B cell (primary cell): ENCODE results near the gene PHEX. TPM values are rescaled to one million over a fixed set of nuclear protein-coding genes. Genes with fewer than 3 reads are reported as not detected.

Source experiments
- ATAC-seq: fragments of 200-7000 bp; cut with Tn5 transposase; one replicate; pipeline ENCODE4 v1.10.0; 2021; ENCODE audit warnings: low read depth, mild to moderate bottlenecking, moderate number of reproducible peaks, moderate library complexity
- CTCF ChIA-PET: fragments of 350-600 bp; sonication (Branson Sonifier 250); formaldehyde crosslinking; loops from one replicate; lab custom pipeline; 2021; ENCODE audit warnings: antibody characterized with exemption, inconsistent platforms; lab: Charles Lee
- POLR2A ChIA-PET: fragments of 350-600 bp; sonication (Branson Sonifier 250); formaldehyde crosslinking; loops from one replicate; lab custom pipeline; 2021; ENCODE audit warnings: antibody characterized with exemption; lab: Charles Lee
- DNase-seq: peaks from one replicate; pipeline ENCODE4 v3.0.0; 2013
- H2AFZ ChIP-seq: 2 replicates; pipeline ENCODE4 v1.6.1; 2012; ENCODE audit warnings: mild to moderate bottlenecking, low read depth, low read length; ENCODE audit not compliant: insufficient read depth, poor library complexity, severe bottlenecking
- H3K27ac ChIP-seq, 2 donors: 1 replicate in 1 of 2; 2 replicates in 1 of 2; pipeline ENCODE4 v1.5.1; 2012 to 2013; ENCODE audit warnings: low read length in 2 of 2, mild to moderate bottlenecking in 2 of 2, moderate library complexity in 1 of 2
- H3K27me3 ChIP-seq, 4 experiments: fragments of 200-600 bp in 1 of 4; sonication (generic) in 1 of 4; replicated peaks in 1 of 4; 1 replicate in 2 of 4; 2 replicates in 2 of 4; pipeline versions ENCODE4 v1.6.1 to v1.7.0; 2013 to 2016; ENCODE audit warnings: low read length in 3 of 4, mild to moderate bottlenecking in 2 of 4, mixed read lengths in 1 of 4, moderate library complexity in 1 of 4; ENCODE audit not compliant: insufficient read depth in 4 of 4, control insufficient read depth in 3 of 4; ENCODE audit errors: control extremely low read depth in 1 of 4
- H3K36me3 ChIP-seq, 2 experiments: replicated peaks in 1 of 2; 1 replicate in 1 of 2; 2 replicates in 1 of 2; pipeline versions ENCODE4 v1.6.1 to v1.7.1; 2013; ENCODE audit warnings: low read length in 1 of 2; ENCODE audit not compliant: insufficient read depth in 2 of 2, control insufficient read depth in 1 of 2; ENCODE audit errors: control extremely low read depth in 1 of 2, extremely low read depth in 1 of 2
- H3K4me1 ChIP-seq, 2 donors: fragments of 200-600 bp in 1 of 2; sonication (generic) in 1 of 2; 1 replicate in 1 of 2; 2 replicates in 1 of 2; pipeline versions ENCODE4 v1.5.1 to v1.6.1; 2013 to 2017; ENCODE audit warnings: low read length in 2 of 2; ENCODE audit not compliant: control insufficient read depth in 2 of 2, insufficient read depth in 2 of 2
- H3K4me2 ChIP-seq: replicated peaks from 2 replicates; pipeline ENCODE3; 2012; ENCODE audit warnings: mild to moderate bottlenecking, low read depth, low read length; ENCODE audit not compliant: poor library complexity, severe bottlenecking
- H3K4me3 ChIP-seq, 5 experiments: fragments of 200-600 bp in 1 of 5; sonication (generic) in 1 of 5; 1 replicate in 3 of 5; 2 replicates in 2 of 5; pipeline versions ENCODE4 v1.5.1 to v1.7.0; 2011 to 2016; ENCODE audit warnings: low read length in 4 of 5, mild to moderate bottlenecking in 4 of 5, low read depth in 2 of 5, control low read depth in 1 of 5, moderate library complexity in 1 of 5; ENCODE audit not compliant: insufficient read depth in 1 of 5; ENCODE audit errors: control extremely low read depth in 1 of 5, extremely low read depth in 1 of 5
- H3K79me2 ChIP-seq: fragments of 200-600 bp; sonication (generic); one replicate; pipeline ENCODE4 v1.6.0; 2016; ENCODE audit warnings: low read length; ENCODE audit not compliant: control insufficient read depth, insufficient read depth
- H3K9ac ChIP-seq: fragments of 200-600 bp; sonication (generic); 2 replicates; pipeline ENCODE4 v1.6.1; 2017; ENCODE audit warnings: mild to moderate bottlenecking, low read length, moderate library complexity
- H3K9me3 ChIP-seq, 3 donors: one replicate each; pipeline versions ENCODE4 v1.6.1 to v1.7.1; 2013; ENCODE audit warnings: low read length in 2 of 3; ENCODE audit not compliant: control insufficient read depth in 2 of 3, insufficient read depth in 1 of 3; ENCODE audit errors: control extremely low read depth in 1 of 3
- H4K20me1 ChIP-seq: 2 replicates; pipeline ENCODE4 v1.6.0; 2012; ENCODE audit warnings: mild to moderate bottlenecking, low read length; ENCODE audit not compliant: insufficient read depth, control insufficient read depth, poor library complexity, severe bottlenecking
- H3K27ac Mint-ChIP-seq: one replicate; pipeline ENCODE4 v1.8.0; 2021; ENCODE audit warnings: mixed read lengths
- H3K27me3 Mint-ChIP-seq: one replicate; pipeline ENCODE4 v1.8.0; 2021; ENCODE audit warnings: mixed read lengths
- H3K4me1 Mint-ChIP-seq: one replicate; pipeline ENCODE4 v1.8.0; 2021; ENCODE audit warnings: mixed read lengths
- H3K4me3 Mint-ChIP-seq: one replicate; pipeline ENCODE4 v1.8.0; 2021; ENCODE audit warnings: mixed read lengths
- H3K9me3 Mint-ChIP-seq: one replicate; pipeline ENCODE4 v1.8.0; 2022; ENCODE audit warnings: mixed read lengths; ENCODE audit not compliant: insufficient read depth
- EZH2 ChIP-seq: IDR thresholded peaks from 2 replicates; pipeline ENCODE4 v1.6.1; 2012; ENCODE audit warnings: borderline replicate concordance, low read depth, mild to moderate bottlenecking, moderate library complexity, low read length; ENCODE audit not compliant: insufficient read depth, poor library complexity, severe bottlenecking
- WGBS: methylation state at CpG from one replicate; pipeline ENCODE4 v1.1.5; 2013; ENCODE audit warnings: missing lambda C conversion rate; ENCODE audit not compliant: insufficient coverage; 5-methylcytosine and 5-hydroxymethylcytosine counted together
- intact Hi-C: fragments of 100-400 bp; cut with micrococcal nuclease; formaldehyde crosslinking; loops from one replicate; pipeline ENCODE4 v1.10.0; 2022
- polyA plus RNA-seq: library from polyadenylated mRNA; depleted of rRNA; stranded (reverse); fragments of >200 nt; gene quantifications from 2 replicates; pipeline ENCODE4 v1.2.3, GENCODE V29; 2012
- total RNA-seq, 2 donors: library from RNA; stranded (reverse); fragments of 120-200 nt in 1 of 2; gene quantifications; 1 replicate in 1 of 2; 2 replicates in 1 of 2; pipeline versions ENCODE4 v1.2.3 to v1.2.4, GENCODE V29; 2013 to 2022
- TF ChIP-seq, protein P1 (sequence below): fragments of 200-600 bp; IDR thresholded peaks from one replicate; pipeline ENCODE4 v1.8.0; 2022; ENCODE audit warnings: antibody characterized with exemption, mild to moderate bottlenecking

Gene PHEX
- total and polyA plus RNA-seq, 2 donors (not counting 1 experiment from before 2014, with no cell fraction given) = 0.01 to 0.15 TPM

DNA sequence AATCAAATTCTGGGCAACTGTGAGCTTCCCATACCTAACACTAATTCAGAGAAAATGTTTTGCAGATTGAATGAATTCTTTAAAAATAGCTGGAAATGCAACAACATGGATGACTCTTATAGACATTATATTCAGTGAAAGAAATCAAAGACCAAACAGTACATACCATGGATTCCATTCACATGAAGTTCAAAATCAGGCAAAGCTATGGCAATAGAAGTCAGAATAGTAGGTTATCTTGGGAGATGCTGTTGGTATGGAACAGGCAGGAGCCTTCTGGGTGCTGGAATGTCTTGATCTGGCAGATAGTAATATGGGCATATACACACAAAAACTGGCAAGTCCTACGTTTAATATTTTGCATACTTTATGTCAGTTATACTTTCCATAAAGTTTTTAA lies 215.0 kb downstream of the PHEX start:
- no peak overlapping the region for H2AFZ ChIP-seq
- TF ChIP-seq EZH2 = no peak
- TF ChIP-seq, protein P1, sequence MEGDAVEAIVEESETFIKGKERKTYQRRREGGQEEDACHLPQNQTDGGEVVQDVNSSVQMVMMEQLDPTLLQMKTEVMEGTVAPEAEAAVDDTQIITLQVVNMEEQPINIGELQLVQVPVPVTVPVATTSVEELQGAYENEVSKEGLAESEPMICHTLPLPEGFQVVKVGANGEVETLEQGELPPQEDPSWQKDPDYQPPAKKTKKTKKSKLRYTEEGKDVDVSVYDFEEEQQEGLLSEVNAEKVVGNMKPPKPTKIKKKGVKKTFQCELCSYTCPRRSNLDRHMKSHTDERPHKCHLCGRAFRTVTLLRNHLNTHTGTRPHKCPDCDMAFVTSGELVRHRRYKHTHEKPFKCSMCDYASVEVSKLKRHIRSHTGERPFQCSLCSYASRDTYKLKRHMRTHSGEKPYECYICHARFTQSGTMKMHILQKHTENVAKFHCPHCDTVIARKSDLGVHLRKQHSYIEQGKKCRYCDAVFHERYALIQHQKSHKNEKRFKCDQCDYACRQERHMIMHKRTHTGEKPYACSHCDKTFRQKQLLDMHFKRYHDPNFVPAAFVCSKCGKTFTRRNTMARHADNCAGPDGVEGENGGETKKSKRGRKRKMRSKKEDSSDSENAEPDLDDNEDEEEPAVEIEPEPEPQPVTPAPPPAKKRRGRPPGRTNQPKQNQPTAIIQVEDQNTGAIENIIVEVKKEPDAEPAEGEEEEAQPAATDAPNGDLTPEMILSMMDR = no peak
- DNase-seq (no peak), ATAC-seq (no peak)
- no CpG with 5 or more reads among the region's 1 CpG for WGBS
- H3K36me3 ChIP-seq = no peaks in the 10 kb centered on the region
- H3K27ac Mint-ChIP-seq = no peak overlapping the region
- intact Hi-C loops = no loop called here
- no peak overlapping the region for H3K27ac ChIP-seq
- no peak overlapping the region for H3K4me3 Mint-ChIP-seq
- H3K4me3 ChIP-seq = no peak overlapping the region
- ChIA-PET CTCF (no interaction called here), POLR2A (no interaction called here)
- no peaks in the 10 kb centered on the region for H3K4me1 ChIP-seq
- no peaks in the 10 kb centered on the region for H3K9me3 Mint-ChIP-seq
- no peaks in the 10 kb centered on the region for H3K27me3 ChIP-seq
- no peaks in the 10 kb centered on the region for H3K9me3 ChIP-seq
- H3K4me2 ChIP-seq = no peak overlapping the region
- no peaks in the 10 kb centered on the region for H4K20me1 ChIP-seq
- no peaks in the 10 kb centered on the region for H3K27me3 Mint-ChIP-seq
- H3K79me2 ChIP-seq = no peaks in the 10 kb centered on the region
- no peak overlapping the region for H3K9ac ChIP-seq
- no peaks in the 10 kb centered on the region for H3K4me1 Mint-ChIP-seq

DNA sequence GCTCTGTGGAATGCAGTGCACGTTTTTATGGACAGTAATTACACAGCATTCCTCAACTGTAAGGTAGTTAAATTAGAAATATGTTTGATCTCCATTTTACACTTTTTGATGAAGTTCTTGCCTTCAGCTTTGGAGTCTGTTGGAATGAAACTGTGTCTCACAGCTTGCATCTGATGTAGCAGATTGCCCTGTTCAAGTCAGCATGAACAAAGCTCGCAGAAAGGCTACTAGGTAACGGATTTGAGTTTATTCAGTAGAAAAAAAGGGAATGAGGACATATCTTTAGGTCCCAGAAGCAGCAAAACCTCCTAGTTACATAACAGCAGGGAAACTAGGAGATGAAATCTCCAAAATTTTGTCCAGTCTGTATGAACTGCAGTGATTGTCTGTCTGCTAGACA lies 216.3 kb downstream of the PHEX start:
- Mint-ChIP-seq H3K4me3 (no peak overlapping the region), H3K9me3 (no peaks in the 10 kb centered on the region), H3K27me3 (no peaks in the 10 kb centered on the region), H3K4me1 (no peaks in the 10 kb centered on the region), H3K27ac (no peak overlapping the region)
- H3K27ac ChIP-seq = no peak overlapping the region
- H3K36me3 ChIP-seq = no peaks in the 10 kb centered on the region
- H3K9me3 ChIP-seq = no peaks in the 10 kb centered on the region
- ATAC-seq = no peak
- intact Hi-C loops = no loop called here
- TF ChIP-seq EZH2 = no peak
- TF ChIP-seq, protein P1 = no peak
- H3K4me1 ChIP-seq = no peaks in the 10 kb centered on the region
- no peak for DNase-seq
- H3K79me2 ChIP-seq = no peaks in the 10 kb centered on the region
- H4K20me1 ChIP-seq = no peaks in the 10 kb centered on the region
- POLR2A ChIA-PET = no interaction called here
- H3K27me3 ChIP-seq = no peaks in the 10 kb centered on the region
- H3K4me2 ChIP-seq = no peak overlapping the region
- WGBS = no CpG with 5 or more reads among the region's 3 CpGs
- no peak overlapping the region for H3K9ac ChIP-seq
- CTCF ChIA-PET = no interaction called here
- H3K4me3 ChIP-seq = no peak overlapping the region
- no peak overlapping the region for H2AFZ ChIP-seq
